Measurements from ENCODE around the gene CIAO3.

Gene CIAO3

GRCh38 chr16:720990-721764 is 19.6 kb downstream of the CIAO3 start, which contains the start of gene ANTKMT:
ANTKMT (plus strand) TSS chr16:721146; CDS start chr16:721275, 129 bp downstream.
- H3K4me3 ChIP-seq (ENCODE audit: low read depth, low read length), result peak within 1 kb of the TSS; percentile 92
- peak; percentile 69 for DNase-seq (ENCODE audit: low read depth)
- no peak for TF ChIP-seq CTCF (IDR thresholded peaks at IDR 0.05; ENCODE audit: control insufficient read depth, extremely low read depth, insufficient read depth)

- DNase-seq (ENCODE audit: low read depth), result no peak
- H3K4me3 ChIP-seq (ENCODE audit: low read depth, low read length), result peak overlapping the region; percentile 92
- peak; percentile 22; the same call in 1 of the 2 replicates for TF ChIP-seq CTCF (IDR thresholded peaks at IDR 0.05; ENCODE audit: control insufficient read depth, extremely low read depth, insufficient read depth)
Observed at GRCh38 chr16:720447-720989, 20.3 kb downstream of the CIAO3 start.

- DNase-seq (ENCODE audit: low read depth), result no peak
- peak; percentile 35 for TF ChIP-seq CTCF (IDR thresholded peaks at IDR 0.05; ENCODE audit: control insufficient read depth, extremely low read depth, insufficient read depth)
- peak overlapping the region; percentile 92 for H3K4me3 ChIP-seq (ENCODE audit: low read depth, low read length)
Observed at GRCh38 chr16:719815-720446, 20.9 kb downstream of the CIAO3 start.

- TF ChIP-seq CTCF (IDR thresholded peaks at IDR 0.05; ENCODE audit: control insufficient read depth, extremely low read depth, insufficient read depth), result no peak
- DNase-seq (ENCODE audit: low read depth), result no peak
- no peak overlapping the region for H3K4me3 ChIP-seq (ENCODE audit: low read depth, low read length)
Observed at GRCh38 chr16:718922-719321, 21.9 kb downstream of the CIAO3 start.

- DNase-seq (ENCODE audit: low read depth), result no peak
- TF ChIP-seq CTCF (IDR thresholded peaks at IDR 0.05; ENCODE audit: control insufficient read depth, extremely low read depth, insufficient read depth), result no peak
- no peak overlapping the region for H3K4me3 ChIP-seq (ENCODE audit: low read depth, low read length)
Observed at GRCh38 chr16:718389-718788, 22.4 kb downstream of the CIAO3 start.

- no peak for TF ChIP-seq CTCF (IDR thresholded peaks at IDR 0.05; ENCODE audit: control insufficient read depth, extremely low read depth, insufficient read depth)
- no peak overlapping the region for H3K4me3 ChIP-seq (ENCODE audit: low read depth, low read length)
- no peak for DNase-seq (ENCODE audit: low read depth)
Observed at GRCh38 chr16:717450-718245, 23.1 kb downstream of the CIAO3 start.

Measured in LNCaP clone FGC (cell line).